Smooth muscle cell (in vitro differentiated cells): Measurements from ENCODE around the gene GABRB3. TPM values are rescaled to one million over a fixed set of nuclear protein-coding genes. Genes with fewer than 3 reads are reported as not detected.

Experiments
- DNase-seq: peaks from one replicate; lab custom pipeline; 2025; ENCODE audit not compliant: unreplicated experiment; lab: John Stamatoyannopoulos, UW
- H2AFZ ChIP-seq: fragments of 200-600 bp; sonication (generic); 2 replicates; pipeline ENCODE4 v1.6.0; 2016; ENCODE audit warnings: antibody characterized with exemption, low read depth, mild to moderate bottlenecking
- H3F3A ChIP-seq: fragments of 200-600 bp; sonication (generic); 2 replicates; pipeline ENCODE4 v1.6.0; 2017; ENCODE audit warnings: antibody characterized with exemption, low read depth
- H3K27ac ChIP-seq: fragments of 200-600 bp; sonication (generic); 2 replicates; pipeline ENCODE4 v1.5.1; 2016; ENCODE audit warnings: low read depth, mild to moderate bottlenecking
- H3K27me3 ChIP-seq: fragments of 200-600 bp; sonication (generic); 2 replicates; pipeline ENCODE4 v1.6.1; 2016; ENCODE audit warnings: low read depth, mild to moderate bottlenecking
- H3K36me3 ChIP-seq: fragments of 200-600 bp; sonication (generic); 2 replicates; pipeline ENCODE4 v1.5.1; 2016; ENCODE audit warnings: low read depth
- H3K4me1 ChIP-seq: fragments of 200-600 bp; sonication (generic); 2 replicates; pipeline ENCODE4 v1.5.1; 2016; ENCODE audit warnings: low read depth
- H3K4me2 ChIP-seq: fragments of 200-600 bp; sonication (generic); 2 replicates; pipeline ENCODE4 v1.6.0; 2016; ENCODE audit warnings: mild to moderate bottlenecking
- H3K4me3 ChIP-seq: fragments of 200-600 bp; sonication (generic); 2 replicates; pipeline ENCODE4 v1.5.1; 2016; ENCODE audit warnings: mild to moderate bottlenecking
- H3K79me2 ChIP-seq: fragments of 200-600 bp; sonication (generic); 2 replicates; pipeline ENCODE4 v1.6.0; 2016; ENCODE audit warnings: low read depth, mild to moderate bottlenecking
- H3K9ac ChIP-seq: fragments of 200-600 bp; sonication (generic); 2 replicates; pipeline ENCODE4 v1.6.0; 2016; ENCODE audit warnings: low read depth
- H3K9me3 ChIP-seq: fragments of 200-600 bp; sonication (generic); replicated peaks from 2 replicates; pipeline ENCODE4 v1.5.1; 2016; ENCODE audit warnings: low read depth
- H4K20me1 ChIP-seq: fragments of 200-600 bp; sonication (generic); 2 replicates; pipeline ENCODE4 v1.6.0; 2016; ENCODE audit warnings: low read depth
- WGBS: methylation state at CpG from one replicate; pipeline ENCODE4 v1.1.7; 2016; ENCODE audit warnings: low lambda C conversion rate; 5-methylcytosine and 5-hydroxymethylcytosine counted together
- polyA plus RNA-seq: library from polyadenylated mRNA; unstranded; fragments of >200 nt; fragmentation: Nextera tagmentation; extraction: Ambion mirVana; gene quantifications from 2 replicates; pipeline ENCODE4 v1.2.1, GENCODE V29; 2016
- total RNA-seq: library from RNA; depleted of rRNA; stranded (reverse); fragments of >200 nt; gene quantifications from 2 replicates; pipeline ENCODE4 v1.2.3, GENCODE V29; 2014
- TF ChIP-seq, protein P1 (sequence below): fragments of 200-600 bp; sonication (generic); IDR thresholded peaks from 2 replicates; pipeline ENCODE4 v1.5.1; 2017; ENCODE audit warnings: borderline replicate concordance, mild to moderate bottlenecking, antibody characterized with exemption; ENCODE audit not compliant: insufficient read depth, poor library complexity, severe bottlenecking

The GABRB3 gene
- total and polyA plus RNA-seq, 2 experiments from 2014 or later: 0.57 to 4.9 TPM

DNA sequence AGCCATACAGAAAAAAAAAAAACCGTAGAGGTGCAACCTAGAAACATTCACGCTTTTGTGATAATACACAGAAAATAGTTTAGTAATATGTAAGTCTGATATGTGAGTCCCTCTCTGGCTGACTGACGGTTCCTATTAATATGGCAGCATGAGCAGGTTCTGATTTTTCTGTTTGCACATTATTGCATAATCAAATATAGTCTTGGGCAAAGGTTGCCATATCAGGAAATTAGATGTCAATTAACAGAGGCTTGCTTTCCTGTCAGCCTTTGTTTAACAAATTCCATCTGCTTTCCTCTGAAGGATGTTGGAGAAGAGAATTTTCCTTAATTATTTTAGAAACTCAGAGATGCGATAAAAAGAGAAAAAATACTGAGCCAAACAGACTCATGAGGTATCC lies 14.8 kb downstream of the GABRB3 start:
- Histone ChIP-seq H3K79me2 (no peaks in the 10 kb centered on the region), H2AFZ (no peak overlapping the region), H3K9ac (no peak overlapping the region), H3K4me2 (no peak overlapping the region), H3K27ac (no peak overlapping the region), H3K4me3 (no peak overlapping the region), H3K4me1 (peaks cover 9% of the 10 kb centered on the region), H3K27me3 (no peaks in the 10 kb centered on the region), H3F3A (no peaks in the 10 kb centered on the region), H4K20me1 (no peaks in the 10 kb centered on the region), H3K36me3 (no peaks in the 10 kb centered on the region), H3K9me3 (no peaks in the 10 kb centered on the region)
- TF ChIP-seq, protein P1, sequence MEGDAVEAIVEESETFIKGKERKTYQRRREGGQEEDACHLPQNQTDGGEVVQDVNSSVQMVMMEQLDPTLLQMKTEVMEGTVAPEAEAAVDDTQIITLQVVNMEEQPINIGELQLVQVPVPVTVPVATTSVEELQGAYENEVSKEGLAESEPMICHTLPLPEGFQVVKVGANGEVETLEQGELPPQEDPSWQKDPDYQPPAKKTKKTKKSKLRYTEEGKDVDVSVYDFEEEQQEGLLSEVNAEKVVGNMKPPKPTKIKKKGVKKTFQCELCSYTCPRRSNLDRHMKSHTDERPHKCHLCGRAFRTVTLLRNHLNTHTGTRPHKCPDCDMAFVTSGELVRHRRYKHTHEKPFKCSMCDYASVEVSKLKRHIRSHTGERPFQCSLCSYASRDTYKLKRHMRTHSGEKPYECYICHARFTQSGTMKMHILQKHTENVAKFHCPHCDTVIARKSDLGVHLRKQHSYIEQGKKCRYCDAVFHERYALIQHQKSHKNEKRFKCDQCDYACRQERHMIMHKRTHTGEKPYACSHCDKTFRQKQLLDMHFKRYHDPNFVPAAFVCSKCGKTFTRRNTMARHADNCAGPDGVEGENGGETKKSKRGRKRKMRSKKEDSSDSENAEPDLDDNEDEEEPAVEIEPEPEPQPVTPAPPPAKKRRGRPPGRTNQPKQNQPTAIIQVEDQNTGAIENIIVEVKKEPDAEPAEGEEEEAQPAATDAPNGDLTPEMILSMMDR: no peak
- WGBS: 75% methylated on average over 4 of the region's 4 CpGs
- DNase-seq: no peak

DNA sequence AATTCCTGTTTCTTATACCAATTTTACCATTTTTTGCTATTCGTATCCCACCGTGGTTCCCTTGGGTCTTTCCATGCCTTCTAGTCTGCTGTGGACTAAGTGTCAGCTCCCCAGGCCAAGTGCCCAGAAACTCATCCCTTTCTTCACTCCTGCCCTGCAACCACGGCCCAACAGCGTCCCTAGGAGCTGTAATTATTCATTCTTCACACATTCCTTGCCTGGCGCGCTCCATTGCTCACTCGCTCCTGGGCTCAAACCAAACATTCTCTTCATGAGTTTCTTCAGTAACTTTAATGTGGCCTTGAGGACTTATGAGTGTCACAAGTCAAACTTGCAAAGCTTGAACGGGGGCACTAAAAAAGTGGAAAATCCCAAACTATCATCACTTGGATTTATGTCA lies 15.7 kb downstream of the GABRB3 start:
- Histone ChIP-seq H3K27me3 (no peaks in the 10 kb centered on the region), H3K36me3 (no peaks in the 10 kb centered on the region), H3K4me2 (no peak overlapping the region), H3K9me3 (no peaks in the 10 kb centered on the region), H3K4me1 (peaks cover 9% of the 10 kb centered on the region), H2AFZ (no peak overlapping the region), H3F3A (no peaks in the 10 kb centered on the region), H3K4me3 (no peak overlapping the region), H4K20me1 (no peaks in the 10 kb centered on the region), H3K79me2 (no peaks in the 10 kb centered on the region), H3K9ac (no peak overlapping the region), H3K27ac (no peak overlapping the region)
- WGBS: 62% methylated on average over 8 of the region's 8 CpGs
- TF ChIP-seq, protein P1: no peak
- no peak for DNase-seq

DNA sequence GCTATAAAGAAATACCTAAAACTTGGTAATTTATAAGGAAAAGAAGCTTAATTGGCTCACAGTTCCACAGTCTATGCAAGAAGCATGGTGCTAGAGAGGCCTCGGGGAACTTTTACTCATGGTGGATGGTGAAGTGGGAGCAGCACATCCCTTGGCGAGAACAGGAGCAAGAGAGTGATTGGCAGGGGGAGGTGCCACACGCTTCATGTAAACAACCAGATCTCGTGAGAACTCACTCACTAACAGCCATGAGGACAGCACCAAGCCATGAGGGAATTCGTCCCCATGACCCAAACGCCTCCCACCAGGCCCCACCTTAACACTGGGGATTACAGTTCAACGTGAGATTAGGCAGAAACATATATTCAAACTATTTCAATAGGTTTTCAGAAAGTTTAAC lies 28.0 kb downstream of the GABRB3 start:
- DNase-seq: no peak
- Histone ChIP-seq H3K36me3 (no peaks in the 10 kb centered on the region), H3K79me2 (no peaks in the 10 kb centered on the region), H3F3A (no peaks in the 10 kb centered on the region), H3K4me3 (no peak overlapping the region), H2AFZ (no peak overlapping the region), H3K4me1 (no peaks in the 10 kb centered on the region), H3K27me3 (no peaks in the 10 kb centered on the region), H4K20me1 (no peaks in the 10 kb centered on the region), H3K9me3 (no peaks in the 10 kb centered on the region), H3K27ac (no peak overlapping the region), H3K4me2 (no peak overlapping the region), H3K9ac (no peak overlapping the region)
- TF ChIP-seq, protein P1: no peak
- 88% methylated on average over 7 of the region's 7 CpGs for WGBS

DNA sequence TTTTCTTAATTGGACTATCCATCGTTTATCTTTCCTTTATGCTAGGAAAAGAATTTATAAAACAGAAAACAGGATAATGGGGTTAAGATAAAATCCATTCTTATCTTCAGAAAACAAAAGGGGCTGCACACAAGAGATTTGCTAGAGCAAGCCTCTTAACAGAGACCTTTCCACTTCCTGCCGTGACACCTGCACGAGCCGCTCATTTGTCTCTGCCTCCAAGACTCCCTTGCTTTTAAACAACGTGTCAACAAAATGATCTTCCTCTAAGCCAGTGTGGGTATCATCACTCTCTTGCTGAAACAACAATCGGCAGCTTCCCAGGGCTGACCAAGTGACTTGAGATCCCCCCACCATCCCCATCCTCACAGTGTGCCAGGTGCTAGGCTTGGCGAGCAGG lies 33.1 kb downstream of the GABRB3 start:
- Histone ChIP-seq H3K36me3 (no peaks in the 10 kb centered on the region), H3K9me3 (no peaks in the 10 kb centered on the region)

More for the DNA sequence above, 33.1 kb downstream of the GABRB3 start:
- H3K27me3 ChIP-seq: no peaks in the 10 kb centered on the region
- no peak overlapping the region for H3K27ac ChIP-seq
- H3F3A ChIP-seq: no peaks in the 10 kb centered on the region
- 86% methylated on average over 7 of the region's 7 CpGs for WGBS
- no peaks in the 10 kb centered on the region for H4K20me1 ChIP-seq
- H3K79me2 ChIP-seq: no peaks in the 10 kb centered on the region
- TF ChIP-seq, protein P1: no peak
- DNase-seq: no peak
- H3K9ac ChIP-seq: no peak overlapping the region
- H3K4me3 ChIP-seq: no peak overlapping the region
- no peak overlapping the region for H2AFZ ChIP-seq
- H3K4me2 ChIP-seq: no peak overlapping the region
- H3K4me1 ChIP-seq: no peaks in the 10 kb centered on the region
